Measurements from ENCODE around the gene TMEM151A. TPM values are rescaled to one million over a fixed set of nuclear protein-coding genes. Genes with fewer than 3 reads are reported as not detected.

Gene TMEM151A
- total and polyA plus RNA-seq, 2 experiments from 2014 or later: 1.0 to 4.4 TPM

GRCh38 chr11:66299186-66299585 lies 7.5 kb downstream of the TMEM151A start:
- Histone ChIP-seq H3K27ac (ENCODE audit: low read depth) (no peak overlapping the region), H3K4me1 (ENCODE audit: insufficient read depth) (no peaks in the 10 kb centered on the region), H3K4me3 (no peak overlapping the region), H4K20me1 (replicated peaks; ENCODE audit: insufficient read depth) (no peaks in the 10 kb centered on the region), H3K27me3 (ENCODE audit: insufficient read depth) (no peaks in the 10 kb centered on the region), H3K4me2 (no peak overlapping the region), H3K36me3 (ENCODE audit: insufficient read depth) (no peaks in the 10 kb centered on the region), H3K79me2 (replicated peaks; ENCODE audit: insufficient read depth) (no peaks in the 10 kb centered on the region), H2AFZ (no peak overlapping the region), H3F3A (replicated peaks; ENCODE audit: low read depth) (no peaks in the 10 kb centered on the region), H3K9me2 (ENCODE audit: insufficient read depth) (no peaks in the 10 kb centered on the region)
- Mint-ChIP-seq H3K36me3 (ENCODE audit: low read depth) (no peaks in the 10 kb centered on the region), H3K4me1 (peaks cover 11% of the 10 kb centered on the region), H3K27ac (no peak overlapping the region), H3K9me3 (no peaks in the 10 kb centered on the region), H3K4me3 (no peak overlapping the region), H3K27me3 (ENCODE audit: insufficient read depth, low read depth, poor library complexity) (peaks cover 7% of the 10 kb centered on the region)
- TF ChIP-seq STAT1 (IDR thresholded peaks at IDR 0.05; ENCODE audit: unreplicated experiment) (no peak), CTCF (conservative IDR thresholded peaks at IDR 0.05; ENCODE audit: low read depth in 2 of 2) (no peak), POLR2AphosphoS5 (IDR thresholded peaks at IDR 0.05; ENCODE audit: low read depth) (no peak), REST (IDR thresholded peaks at IDR 0.05; ENCODE audit: unreplicated experiment) (no peak), EZH2 (IDR thresholded peaks at IDR 0.05; ENCODE audit: low read depth, unreplicated experiment) (no peak), ETS1 (IDR thresholded peaks at IDR 0.05) (no peak), ZNF114 (CRISPR knock-in tag; IDR thresholded peaks at IDR 0.05) (no peak), EZH2phosphoT487 (IDR thresholded peaks at IDR 0.05; ENCODE audit: unreplicated experiment) (no peak), JUNB (IDR thresholded peaks at IDR 0.05; ENCODE audit: unreplicated experiment) (no peak), NANOG (IDR thresholded peaks at IDR 0.05; ENCODE audit: borderline replicate concordance) (no peak), ZNF331 (CRISPR knock-in tag; IDR thresholded peaks at IDR 0.05; ENCODE audit: low read depth) (no peak), CREB1 (CRISPR knock-in tag; IDR thresholded peaks at IDR 0.05; ENCODE audit: low read depth) (no peak), ZNF462 (CRISPR knock-in tag; IDR thresholded peaks at IDR 0.05) (no peak)
- no peak for ATAC-seq
- DNase-seq (ENCODE audit: low spot score): no peak
